Astrocyte (in vitro differentiated cells and primary cell): ENCODE measurements around the gene C13orf46. TPM values are rescaled to one million over a fixed set of nuclear protein-coding genes. Genes with fewer than 3 reads are reported as not detected.

Source experiments
- DNase-seq: peaks from one replicate; pipeline ENCODE4 v3.0.0-alpha.2; 2010; ENCODE audit warnings: low read depth
- FAIRE-seq: peaks from 2 replicates; lab custom pipeline; 2011; peaks lifted over from hg19 to GRCh38; lab: Jason Lieb, UNC
- H2AFZ ChIP-seq: 2 replicates; pipeline ENCODE4 v1.6.0; 2012; ENCODE audit warnings: low read depth, low read length, inconsistent platforms
- H3K27ac ChIP-seq: 2 replicates; pipeline ENCODE4 v1.5.1; 2011; ENCODE audit warnings: low read depth, low read length, inconsistent platforms
- H3K27me3 ChIP-seq: 2 replicates; pipeline ENCODE4 v1.6.0; 2011; ENCODE audit warnings: low read length, inconsistent platforms; ENCODE audit not compliant: insufficient read depth
- H3K36me3 ChIP-seq: 2 replicates; pipeline ENCODE4 v1.5.1; 2011; ENCODE audit warnings: low read length, inconsistent platforms; ENCODE audit not compliant: insufficient read depth
- H3K4me1 ChIP-seq: 2 replicates; pipeline ENCODE4 v1.5.1; 2011; ENCODE audit warnings: low read length, inconsistent platforms; ENCODE audit not compliant: insufficient read depth
- H3K4me2 ChIP-seq: 2 replicates; pipeline ENCODE4 v1.6.0; 2012; ENCODE audit warnings: low read length, inconsistent platforms
- H3K4me3 ChIP-seq: 2 replicates; pipeline ENCODE4 v1.5.1; 2011; ENCODE audit warnings: low read depth, mild to moderate bottlenecking, low read length, inconsistent platforms; ENCODE audit not compliant: insufficient read depth
- H3K79me2 ChIP-seq: 2 replicates; pipeline ENCODE4 v1.6.0; 2012; ENCODE audit warnings: mild to moderate bottlenecking, low read length, inconsistent platforms; ENCODE audit not compliant: insufficient read depth
- H3K9ac ChIP-seq: 2 replicates; pipeline ENCODE4 v1.6.0; 2012; ENCODE audit warnings: mild to moderate bottlenecking, low read length, inconsistent platforms
- H3K9me3 ChIP-seq: 2 replicates; pipeline ENCODE4 v1.5.1; 2012; ENCODE audit warnings: low read depth, mild to moderate bottlenecking, low read length, inconsistent platforms; ENCODE audit not compliant: insufficient read depth
- H4K20me1 ChIP-seq: 2 replicates; pipeline ENCODE4 v1.6.0; 2012; ENCODE audit warnings: low read length, inconsistent platforms; ENCODE audit not compliant: insufficient read depth
- H3K27ac Mint-ChIP-seq: one replicate; pipeline ENCODE4 v1.8.0; 2021; ENCODE audit warnings: mild to moderate bottlenecking, mixed read lengths; ENCODE audit not compliant: unreplicated experiment
- H3K27me3 Mint-ChIP-seq: one replicate; pipeline ENCODE4 v1.8.0; 2021; ENCODE audit warnings: low read depth, mixed read lengths; ENCODE audit not compliant: unreplicated experiment
- H3K36me3 Mint-ChIP-seq: one replicate; pipeline ENCODE4 v1.8.0; 2021; ENCODE audit warnings: low read depth, mixed read lengths; ENCODE audit not compliant: unreplicated experiment
- H3K4me1 Mint-ChIP-seq: one replicate; pipeline ENCODE4 v1.8.0; 2021; ENCODE audit warnings: low read depth, mixed read lengths; ENCODE audit not compliant: unreplicated experiment
- H3K4me3 Mint-ChIP-seq: one replicate; pipeline ENCODE4 v1.8.0; 2021; ENCODE audit warnings: mild to moderate bottlenecking, moderate library complexity, mixed read lengths; ENCODE audit not compliant: unreplicated experiment
- H3K9me3 Mint-ChIP-seq: one replicate; pipeline ENCODE4 v1.8.0; 2021; ENCODE audit warnings: mild to moderate bottlenecking, mixed read lengths; ENCODE audit not compliant: unreplicated experiment
- CTCF ChIP-seq: IDR thresholded peaks from 2 replicates; pipeline ENCODE4 v1.5.1; 2011; ENCODE audit warnings: low read depth, mild to moderate bottlenecking, inconsistent platforms, low read length, moderate library complexity; ENCODE audit not compliant: insufficient read depth
- EZH2 ChIP-seq: IDR thresholded peaks from 2 replicates; pipeline ENCODE4 v1.6.1; 2012; ENCODE audit warnings: mild to moderate bottlenecking, low read length, inconsistent platforms; ENCODE audit not compliant: insufficient read depth
- total RNA-seq: library from RNA; stranded (reverse); gene quantifications from 2 replicates; pipeline ENCODE4 v1.2.1, GENCODE V29; 2021

The C13orf46 gene
- total RNA-seq, 1 donor from 2014 or later = 5.0 TPM

- H3K4me1 Mint-ChIP-seq = peaks cover 1% of the 10 kb centered on the region
- DNase-seq (no peak), FAIRE-seq (no peak)
- no peak overlapping the region for H3K4me3 Mint-ChIP-seq
- H4K20me1 ChIP-seq = peaks cover 15% of the 10 kb centered on the region
- H3K9me3 ChIP-seq = no peaks in the 10 kb centered on the region
- TF ChIP-seq EZH2 (no peak), CTCF (no peak)
- H3K9ac ChIP-seq = no peak overlapping the region
- H3K27ac Mint-ChIP-seq = no peak overlapping the region
- H3K27ac ChIP-seq = no peak overlapping the region
- peaks cover 26% of the 10 kb centered on the region for H3K36me3 Mint-ChIP-seq
- no peaks in the 10 kb centered on the region for H3K27me3 Mint-ChIP-seq
- peaks cover 4% of the 10 kb centered on the region for H3K9me3 Mint-ChIP-seq
- no peaks in the 10 kb centered on the region for H3K4me1 ChIP-seq
- no peak overlapping the region for H3K4me2 ChIP-seq
- H3K79me2 ChIP-seq = no peaks in the 10 kb centered on the region
- H3K27me3 ChIP-seq = no peaks in the 10 kb centered on the region
- H3K36me3 ChIP-seq = peaks cover 45% of the 10 kb centered on the region
- H3K4me3 ChIP-seq = no peak overlapping the region
- no peak overlapping the region for H2AFZ ChIP-seq
Measured at GRCh38 chr13:113991191-113991669, 17.4 kb upstream of the C13orf46 start.

- Histone ChIP-seq H3K4me1 (no peaks in the 10 kb centered on the region), H3K9me3 (no peaks in the 10 kb centered on the region), H3K36me3 (peaks cover 45% of the 10 kb centered on the region), H3K4me3 (no peak overlapping the region), H3K27ac (no peak overlapping the region), H3K4me2 (no peak overlapping the region), H4K20me1 (peaks cover 15% of the 10 kb centered on the region), H3K27me3 (no peaks in the 10 kb centered on the region), H3K79me2 (no peaks in the 10 kb centered on the region), H3K9ac (no peak overlapping the region), H2AFZ (no peak overlapping the region)
- H3K9me3 Mint-ChIP-seq = peaks cover 4% of the 10 kb centered on the region
- H3K27ac Mint-ChIP-seq = no peak overlapping the region
- no peaks in the 10 kb centered on the region for H3K27me3 Mint-ChIP-seq
- DNase-seq (no peak), FAIRE-seq (no peak)
- no peak overlapping the region for H3K4me3 Mint-ChIP-seq
- TF ChIP-seq CTCF = no peak
- TF ChIP-seq EZH2 = no peak
- peaks cover 26% of the 10 kb centered on the region for H3K36me3 Mint-ChIP-seq
- peaks cover 1% of the 10 kb centered on the region for H3K4me1 Mint-ChIP-seq
Measured at GRCh38 chr13:113990321-113990837, 16.5 kb upstream of the C13orf46 start.

GRCh38 chr13:113989585-113990300 lies 15.9 kb upstream of the C13orf46 start:
- no peak for FAIRE-seq
- H3K27ac ChIP-seq = no peak overlapping the region
- DNase-seq = no peak

More at GRCh38 chr13:113989585-113990300, 15.9 kb upstream of the C13orf46 start:
- Mint-ChIP-seq H3K27me3 (no peaks in the 10 kb centered on the region), H3K36me3 (peaks cover 26% of the 10 kb centered on the region), H3K4me1 (peaks cover 1% of the 10 kb centered on the region), H3K4me3 (no peak overlapping the region), H3K9me3 (peaks cover 4% of the 10 kb centered on the region), H3K27ac (no peak overlapping the region)
- Histone ChIP-seq H2AFZ (no peak overlapping the region), H3K4me2 (no peak overlapping the region), H3K9ac (no peak overlapping the region), H3K27me3 (no peaks in the 10 kb centered on the region), H3K36me3 (peaks cover 42% of the 10 kb centered on the region), H3K79me2 (no peaks in the 10 kb centered on the region), H4K20me1 (peaks cover 15% of the 10 kb centered on the region), H3K4me3 (no peak overlapping the region), H3K4me1 (no peaks in the 10 kb centered on the region), H3K9me3 (no peaks in the 10 kb centered on the region)
- TF ChIP-seq EZH2 (no peak), CTCF (no peak)
